GM21423 (cell line): Measurements from ENCODE around the gene ZNF823.
"Not testable (repeated sequence)": the region's sequence is repeated elsewhere in the genome, so short reads cannot be mapped to it uniquely, and the experiment has no call there.

Source experiments
- ATAC-seq: cut with Tn5 transposase; IDR thresholded peaks from one replicate; pipeline ENCODE4 v1.9.1; 2021; ENCODE audit warnings: mild to moderate bottlenecking, moderate library complexity; ENCODE audit not compliant: unreplicated experiment

The ZNF823 gene

GRCh38 chr19:11738746-11739620, at the start of gene ZNF823:
Gene ZNF823, minus strand, starts transcription at chr19:11738946. Its CDS starts 127 bp downstream, at chr19:11738819.
- peak; percentile 86 for ATAC-seq

GRCh38 chr19:11787536-11787935, 48.8 kb upstream of the ZNF823 start:
- ATAC-seq = no peak

GRCh38 chr19:11784356-11784755, 45.6 kb upstream of the ZNF823 start:
- ATAC-seq = no peak

- no peak for ATAC-seq
Observed at GRCh38 chr19:11783767-11784166, 45.0 kb upstream of the ZNF823 start.

- no peak for ATAC-seq
Observed at GRCh38 chr19:11781295-11782057, 42.7 kb upstream of the ZNF823 start.

GRCh38 chr19:11780431-11781020, 41.8 kb upstream of the ZNF823 start:
- no peak for ATAC-seq

GRCh38 chr19:11776669-11777068, 37.9 kb upstream of the ZNF823 start:
- not testable (repeated sequence) for ATAC-seq

GRCh38 chr19:11771520-11771919, 32.8 kb upstream of the ZNF823 start:
- not testable (repeated sequence) for ATAC-seq

GRCh38 chr19:11769995-11770394, 31.2 kb upstream of the ZNF823 start:
- no peak for ATAC-seq

GRCh38 chr19:11767633-11768133, 28.9 kb upstream of the ZNF823 start:
- peak; percentile 34 for ATAC-seq

GRCh38 chr19:11766597-11767591, 28.1 kb upstream of the ZNF823 start, which contains the start of gene ZNF441:
Gene ZNF441, plus strand, starts transcription at chr19:11767000. Its CDS starts 194 bp downstream, at chr19:11767194.
- ATAC-seq = peak; percentile 90

GRCh38 chr19:11763611-11764010, 24.9 kb upstream of the ZNF823 start:
- no peak for ATAC-seq

GRCh38 chr19:11763117-11763516, 24.4 kb upstream of the ZNF823 start:
- no peak for ATAC-seq

- ATAC-seq = no peak
Observed at GRCh38 chr19:11759805-11760204, 21.1 kb upstream of the ZNF823 start.

- ATAC-seq = no peak
Observed at GRCh38 chr19:11756965-11757364, 18.2 kb upstream of the ZNF823 start.

GRCh38 chr19:11754663-11755062, 15.9 kb upstream of the ZNF823 start:
- no peak for ATAC-seq

GRCh38 chr19:11752244-11752736, 13.5 kb upstream of the ZNF823 start:
- no peak for ATAC-seq

- ATAC-seq = no peak
Observed at GRCh38 chr19:11749751-11750150, 11.0 kb upstream of the ZNF823 start.

- ATAC-seq = no peak
Observed at GRCh38 chr19:11747277-11747676, 8.5 kb upstream of the ZNF823 start.

GRCh38 chr19:11745869-11746268, 7.1 kb upstream of the ZNF823 start:
- ATAC-seq = no peak
